Endothelial cell of umbilical vein (primary cell): ENCODE data around the gene ZNF226. TPM values are rescaled to one million over a fixed set of nuclear protein-coding genes. Genes with fewer than 3 reads are reported as not detected.
"Not testable (repeated sequence)": the region's sequence is repeated elsewhere in the genome, so short reads cannot be mapped to it uniquely, and the experiment has no call there.

ENCODE experiments used
- BruUV-seq: library from RNA; stranded (reverse); fragments of 400-500 nt; replicated peaks from 2 replicates; lab custom pipeline; 2021; lab: Mats Ljungman, UMichigan
- CTCF ChIA-PET: fragments of 300-600, 350-600 bp; sonication (Branson Sonifier 250); formaldehyde crosslinking; loops from one replicate; lab custom pipeline; 2021; ENCODE audit warnings: antibody characterized with exemption, inconsistent platforms; lab: Charles Lee
- POLR2A ChIA-PET: fragments of 300-600, 350-600 bp; sonication (Branson Sonifier 250); formaldehyde crosslinking; loops from one replicate; lab custom pipeline; 2021; ENCODE audit warnings: antibody characterized with exemption, inconsistent platforms; lab: Charles Lee
- DNase-seq: peaks from one replicate; pipeline ENCODE4 v3.0.0-alpha.2; 2011; ENCODE audit warnings: low read depth, low spot score
- FAIRE-seq: peaks from 2 replicates; lab custom pipeline; 2011; peaks lifted over from hg19 to GRCh38; lab: Jason Lieb, UNC
- H2AFZ ChIP-seq: 2 replicates; pipeline ENCODE4 v1.6.0; 2012; ENCODE audit warnings: low read depth, low read length, control low read depth, inconsistent platforms
- H3K27ac ChIP-seq: 2 replicates; pipeline ENCODE4 v1.5.1; 2011; ENCODE audit warnings: low read depth, mild to moderate bottlenecking, control low read depth, low read length, moderate library complexity; ENCODE audit not compliant: insufficient read depth
- H3K27me3 ChIP-seq, 2 experiments: 2 replicates each; pipeline versions ENCODE4 v1.6.0 to v1.6.1; 2011; ENCODE audit warnings: low read length in 2 of 2, mixed read lengths in 1 of 2; ENCODE audit not compliant: control insufficient read depth in 2 of 2, insufficient read depth in 2 of 2
- H3K36me3 ChIP-seq, 2 experiments: 2 replicates in 1 of 2; 3 replicates in 1 of 2; pipeline ENCODE4 v1.5.1; 2011; ENCODE audit warnings: low read length in 2 of 2, mild to moderate bottlenecking in 1 of 2, moderate library complexity in 1 of 2; ENCODE audit not compliant: control insufficient read depth in 2 of 2, insufficient read depth in 2 of 2; ENCODE audit errors: extremely low read depth in 1 of 2
- H3K4me1 ChIP-seq: 3 replicates; pipeline ENCODE4 v1.5.1; 2011; ENCODE audit warnings: mild to moderate bottlenecking, low read length; ENCODE audit not compliant: control insufficient read depth, insufficient read depth; ENCODE audit errors: extremely low read depth
- H3K4me2 ChIP-seq: 2 replicates; pipeline ENCODE4 v1.6.1; 2011; ENCODE audit warnings: low read length, control low read depth, mixed read lengths; ENCODE audit not compliant: insufficient read depth
- H3K4me3 ChIP-seq, 3 experiments: fragments of 200-600 bp in 1 of 3; sonication (generic), shearing (Covaris generic) in 1 of 3; replicated peaks in 1 of 3; 2 replicates each; pipeline ENCODE4 v1.5.1; 2011 to 2016; ENCODE audit warnings: control low read depth in 3 of 3, low read length in 3 of 3, mild to moderate bottlenecking in 2 of 3, inconsistent platforms in 1 of 3, low read depth in 1 of 3, moderate library complexity in 1 of 3; ENCODE audit not compliant: insufficient read depth in 1 of 3
- H3K79me2 ChIP-seq: 2 replicates; pipeline ENCODE4 v1.6.0; 2012; ENCODE audit warnings: low read length, inconsistent platforms; ENCODE audit not compliant: control insufficient read depth, insufficient read depth
- H3K9ac ChIP-seq: replicated peaks from 2 replicates; pipeline ENCODE3; 2011; ENCODE audit warnings: low read length, control low read depth; ENCODE audit not compliant: insufficient read depth; ENCODE audit errors: extremely low read depth
- H3K9me1 ChIP-seq: replicated peaks from 3 replicates; pipeline ENCODE4 v1.6.0; 2011; ENCODE audit warnings: mild to moderate bottlenecking, low read length; ENCODE audit not compliant: control insufficient read depth, insufficient read depth; ENCODE audit errors: extremely low read depth
- H3K9me3 ChIP-seq: replicated peaks from 2 replicates; pipeline ENCODE4 v1.5.1; 2012; ENCODE audit warnings: low read length, inconsistent platforms; ENCODE audit not compliant: control insufficient read depth, insufficient read depth
- H4K20me1 ChIP-seq: replicated peaks from 2 replicates; pipeline ENCODE3; 2011; ENCODE audit warnings: mild to moderate bottlenecking, low read length; ENCODE audit not compliant: control insufficient read depth, insufficient read depth; ENCODE audit errors: extremely low read depth
- CTCF ChIP-seq, 2 donors: IDR thresholded peaks; 1 replicate in 1 of 2; 2 replicates in 1 of 2; pipeline ENCODE4 v1.5.1; 2011; ENCODE audit warnings: low read length in 2 of 2, mild to moderate bottlenecking in 2 of 2, moderate library complexity in 2 of 2, control low read depth in 1 of 2, inconsistent platforms in 1 of 2, low read depth in 1 of 2; ENCODE audit not compliant: insufficient read depth in 1 of 2; ENCODE audit errors: extremely low read depth in 1 of 2
- EZH2 ChIP-seq: IDR thresholded peaks from 2 replicates; pipeline ENCODE4 v1.6.1; 2012; ENCODE audit warnings: borderline replicate concordance, low read depth, mild to moderate bottlenecking, moderate library complexity, low read length, inconsistent platforms; ENCODE audit not compliant: severe bottlenecking
- FOS ChIP-seq: IDR thresholded peaks from 2 replicates; pipeline ENCODE4 v1.6.1; 2011; ENCODE audit warnings: mild to moderate bottlenecking, low read length, moderate library complexity, borderline replicate concordance; ENCODE audit not compliant: insufficient read depth
- GATA2 ChIP-seq: IDR thresholded peaks from 2 replicates; pipeline ENCODE4 v1.7.0; 2011; ENCODE audit warnings: low read depth, mild to moderate bottlenecking, moderate library complexity, mixed read lengths, low read length; ENCODE audit not compliant: insufficient read length, insufficient read depth
- JUN ChIP-seq: IDR thresholded peaks from 2 replicates; pipeline ENCODE4 v1.6.1; 2011; ENCODE audit warnings: borderline replicate concordance, low read depth; ENCODE audit not compliant: insufficient read length, insufficient read depth
- MAX ChIP-seq: IDR thresholded peaks from 2 replicates; pipeline ENCODE4 v1.6.1; 2011; ENCODE audit not compliant: insufficient read depth, insufficient read length
- MYC ChIP-seq: IDR thresholded peaks from one replicate; pipeline ENCODE4 v1.6.1; 2011; ENCODE audit warnings: mild to moderate bottlenecking, low read depth, low read length
- POLR2A ChIP-seq: IDR thresholded peaks from 2 replicates; pipeline ENCODE4 v1.6.1; 2012; ENCODE audit warnings: low read depth, mild to moderate bottlenecking, control low read depth, low read length
- POLR2AphosphoS5 ChIP-seq: IDR thresholded peaks from 2 replicates; pipeline ENCODE4 v1.6.1; 2012; ENCODE audit warnings: low read depth, mild to moderate bottlenecking, control low read depth, low read length, moderate library complexity; ENCODE audit not compliant: insufficient read depth
- dilution Hi-C: fragments of 300-500 bp; cut with MboI; formaldehyde crosslinking; loops from one replicate; pipeline ENCODE4 v1.15.0; 2019; ENCODE audit warnings: low sequenced_read_pairs; ENCODE audit not compliant: extremely low pct_ligation_motif_present
- intact Hi-C: fragments of 100-400 bp; cut with micrococcal nuclease; formaldehyde crosslinking; loops from one replicate; pipeline ENCODE4 v1.10.0; 2022
- polyA plus RNA-seq, 4 experiments: library from polyadenylated mRNA; depleted of rRNA in 3 of 4; stranded (reverse) in 3 of 4; unstranded in 1 of 4; fragments of >200 nt; gene quantifications; 2 replicates each; pipeline versions ENCODE4 v1.2.1 to v1.2.3, GENCODE V29; 2011 to 2012; ENCODE audit warnings: missing spikeins in 1 of 4
- total RNA-seq: library from RNA; stranded (reverse); gene quantifications from 2 replicates; pipeline ENCODE4 v1.2.3, GENCODE V29; 2021

The ZNF226 gene
- total and polyA plus RNA-seq, 2 donors (not counting 3 experiments of a cell fraction or from before 2014, with no cell fraction given) = 8.8 to 19.7 TPM

GRCh38 chr19:44212866-44213346 lies 48.0 kb downstream of the ZNF226 start:
- TF ChIP-seq FOS (no peak), CTCF (IDR thresholded peaks at IDR 0.05; ENCODE audit: extremely low read depth in 1 of 2, insufficient read depth in 1 of 2, low read depth in 1 of 2, low read length in 2 of 2) (no peak), JUN (no peak), MAX (no peak), POLR2AphosphoS5 (no peak), EZH2 (no peak), POLR2A (no peak), MYC (no peak), GATA2 (no peak)
- no peaks in the 10 kb centered on the region for H3K9me1 ChIP-seq
- BruUV-seq = TSS peak; percentile 52

GRCh38 chr19:44219926-44220325 lies 55.0 kb downstream of the ZNF226 start:
- intact Hi-C loops, H2AFZ ChIP-seq, H3K79me2 ChIP-seq, dilution Hi-C loops, CTCF ChIA-PET, H3K27ac ChIP-seq, H3K4me2 ChIP-seq, H3K27me3 ChIP-seq, H3K9ac ChIP-seq, BruUV-seq, DNase-seq, H4K20me1 ChIP-seq, H3K36me3 ChIP-seq, H3K9me1 ChIP-seq, H3K4me1 ChIP-seq, H3K9me3 ChIP-seq, FAIRE-seq, H3K4me3 ChIP-seq, POLR2A ChIA-PET: not testable (repeated sequence)

More at GRCh38 chr19:44212866-44213346, 48.0 kb downstream of the ZNF226 start:
- ChIA-PET POLR2A (interaction anchor here (0.6 to 0.7 kb wide), 2 partner anchors 46 kb away, joined by 5 to 7 read pairs; no protein-coding TSS in a partner anchor), CTCF (interaction anchor here (0.6 to 1.3 kb wide), 6 partner anchors 48 to 358 kb away, joined by 3 to 5 read pairs (median 3); partner anchors contain the start of genes ZNF226, ZNF235 and ZNF45)
- peak overlapping the region; percentile 98 for H3K4me2 ChIP-seq
- FAIRE-seq = no peak
- peak overlapping the region; percentile 83 for H3K9ac ChIP-seq
- no peaks in the 10 kb centered on the region for H3K36me3 ChIP-seq
- no peaks in the 10 kb centered on the region for H3K9me3 ChIP-seq
- peak overlapping the region; percentile 71 for H3K27ac ChIP-seq
- peaks cover 7% of the 10 kb centered on the region for H3K79me2 ChIP-seq
- H4K20me1 ChIP-seq = no peaks in the 10 kb centered on the region
- intact Hi-C loops (loop anchor here (1.0 to 5.0 kb wide), 10 partner anchors 46 to 288 kb away; partner anchors contain the start of genes ZNF112, ZNF155, ZNF180 and ZNF225), dilution Hi-C loops (no loop called here)
- no peaks in the 10 kb centered on the region for H3K27me3 ChIP-seq
- H2AFZ ChIP-seq = peak overlapping the region; percentile 90
- peaks cover 11% of the 10 kb centered on the region for H3K4me1 ChIP-seq
- DNase-seq = peak; percentile 58
- peak overlapping the region; percentile 82 to 99 (median 98) for H3K4me3 ChIP-seq

- POLR2A ChIA-PET, CTCF ChIA-PET, H4K20me1 ChIP-seq, DNase-seq, H3K27me3 ChIP-seq, H3K4me2 ChIP-seq, H3K4me1 ChIP-seq, BruUV-seq, H3K79me2 ChIP-seq, FAIRE-seq, dilution Hi-C loops, H3K36me3 ChIP-seq, H3K27ac ChIP-seq, H2AFZ ChIP-seq, intact Hi-C loops, H3K4me3 ChIP-seq, H3K9me1 ChIP-seq, H3K9ac ChIP-seq, H3K9me3 ChIP-seq: not testable (repeated sequence)
Measured at GRCh38 chr19:44220761-44221160, 55.9 kb downstream of the ZNF226 start.
